ENCODE measurements around the gene SNX11.
A peak's percentile ranks its signal among the peaks of the same experiment; 100 is the strongest.

The SNX11 gene

GRCh38 chr17:48161127-48161905 lies 53.8 kb downstream of the SNX11 start:
- TF ChIP-seq, protein P1, sequence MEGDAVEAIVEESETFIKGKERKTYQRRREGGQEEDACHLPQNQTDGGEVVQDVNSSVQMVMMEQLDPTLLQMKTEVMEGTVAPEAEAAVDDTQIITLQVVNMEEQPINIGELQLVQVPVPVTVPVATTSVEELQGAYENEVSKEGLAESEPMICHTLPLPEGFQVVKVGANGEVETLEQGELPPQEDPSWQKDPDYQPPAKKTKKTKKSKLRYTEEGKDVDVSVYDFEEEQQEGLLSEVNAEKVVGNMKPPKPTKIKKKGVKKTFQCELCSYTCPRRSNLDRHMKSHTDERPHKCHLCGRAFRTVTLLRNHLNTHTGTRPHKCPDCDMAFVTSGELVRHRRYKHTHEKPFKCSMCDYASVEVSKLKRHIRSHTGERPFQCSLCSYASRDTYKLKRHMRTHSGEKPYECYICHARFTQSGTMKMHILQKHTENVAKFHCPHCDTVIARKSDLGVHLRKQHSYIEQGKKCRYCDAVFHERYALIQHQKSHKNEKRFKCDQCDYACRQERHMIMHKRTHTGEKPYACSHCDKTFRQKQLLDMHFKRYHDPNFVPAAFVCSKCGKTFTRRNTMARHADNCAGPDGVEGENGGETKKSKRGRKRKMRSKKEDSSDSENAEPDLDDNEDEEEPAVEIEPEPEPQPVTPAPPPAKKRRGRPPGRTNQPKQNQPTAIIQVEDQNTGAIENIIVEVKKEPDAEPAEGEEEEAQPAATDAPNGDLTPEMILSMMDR (conservative IDR thresholded peaks at IDR 0.05) = no peak
- peak overlapping the region; percentile 75 for H3K27ac ChIP-seq

DNA sequence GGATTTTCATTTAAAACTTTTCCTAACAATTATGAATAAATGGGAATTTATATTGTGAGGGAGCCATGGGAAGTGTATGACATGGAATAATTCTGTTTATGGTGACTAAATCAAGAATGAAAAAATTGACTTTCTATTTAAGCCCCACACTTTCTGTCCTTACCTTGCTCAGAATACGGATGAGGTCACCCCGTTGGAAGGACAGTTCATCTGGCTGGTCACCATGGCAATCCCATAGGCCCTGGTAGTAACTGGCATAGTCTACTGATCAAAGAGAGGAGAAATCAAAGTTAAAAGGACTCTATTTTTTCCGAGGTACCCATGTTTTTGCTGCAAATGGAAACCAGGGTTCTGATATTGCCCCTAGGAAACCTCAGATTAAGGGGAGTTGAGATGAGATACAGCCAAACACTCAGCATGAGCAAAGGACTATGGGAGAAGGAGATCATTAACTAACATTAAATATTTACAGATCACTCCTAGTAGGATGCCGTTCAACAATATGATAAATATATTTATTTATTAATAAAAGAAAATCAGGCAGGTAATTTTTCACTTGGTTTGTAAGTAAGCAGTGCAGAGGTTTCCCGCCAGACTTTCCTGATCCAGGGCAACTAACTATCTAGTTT lies 54.9 kb downstream of the SNX11 start:
- TF ChIP-seq, protein P1 (conservative IDR thresholded peaks at IDR 0.05) = no peak
- H3K27ac ChIP-seq = peak overlapping the region; percentile 75

- peak overlapping the region; percentile 75 for H3K27ac ChIP-seq
- TF ChIP-seq, protein P1 (conservative IDR thresholded peaks at IDR 0.05) = no peak
Measured at GRCh38 chr17:48162946-48163506, 55.5 kb downstream of the SNX11 start.

GRCh38 chr17:48163809-48164208 lies 56.2 kb downstream of the SNX11 start:
- peak overlapping the region; percentile 75; the same call in 1 of the 2 replicates for H3K27ac ChIP-seq
- TF ChIP-seq, protein P1 (conservative IDR thresholded peaks at IDR 0.05) = peak; percentile 49

DNA sequence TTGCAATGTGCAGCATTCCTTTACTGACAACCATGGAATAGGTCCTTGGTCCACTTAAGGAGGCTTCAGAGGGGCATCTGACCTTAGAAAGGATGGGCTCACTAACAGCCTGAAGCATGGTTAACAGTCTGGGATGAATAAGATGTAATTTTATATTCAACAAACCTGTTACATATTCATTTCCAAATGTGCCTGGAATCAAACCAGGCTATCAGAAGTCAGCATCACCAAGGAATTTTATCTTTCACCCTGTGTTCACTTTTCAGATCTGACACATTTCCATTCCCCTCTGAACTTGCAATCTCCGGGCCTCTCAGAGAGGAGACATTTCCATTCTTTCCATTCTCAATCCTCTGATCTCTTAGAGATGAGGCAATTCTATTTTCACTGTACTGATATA lies 62.4 kb downstream of the SNX11 start:
- H3K27ac ChIP-seq = no peak overlapping the region
- TF ChIP-seq, protein P1 (conservative IDR thresholded peaks at IDR 0.05) = no peak
